LNCAP (cell line): ENCODE data around the gene XRCC4.

Experiments used
- TF ChIP-seq, protein P1 (sequence below): fragments of 450-650 bp; IDR thresholded peaks from 2 replicates; pipeline ENCODE4 v1.5.1; 2017; ENCODE audit warnings: mild to moderate bottlenecking

Gene XRCC4

DNA sequence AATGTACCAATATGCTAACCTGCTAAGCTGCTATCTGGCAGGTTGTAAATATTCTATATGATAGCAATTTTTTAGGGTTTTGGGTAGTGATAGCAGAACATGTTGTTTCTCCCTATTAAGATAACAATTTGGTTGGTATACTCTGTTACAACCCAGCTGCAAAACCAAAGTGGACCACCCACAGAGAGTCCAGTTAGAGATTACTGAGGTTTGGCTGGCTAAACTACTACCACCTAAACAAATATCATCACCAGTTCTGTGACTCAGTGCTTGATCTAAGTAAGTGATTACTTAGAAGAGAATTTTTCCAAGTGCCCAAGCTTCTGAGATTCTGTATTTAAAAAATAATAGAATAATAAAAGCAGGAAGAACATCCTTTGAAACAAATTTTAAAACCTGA, 72.3 kb downstream of the XRCC4 start:
- TF ChIP-seq, protein P1, sequence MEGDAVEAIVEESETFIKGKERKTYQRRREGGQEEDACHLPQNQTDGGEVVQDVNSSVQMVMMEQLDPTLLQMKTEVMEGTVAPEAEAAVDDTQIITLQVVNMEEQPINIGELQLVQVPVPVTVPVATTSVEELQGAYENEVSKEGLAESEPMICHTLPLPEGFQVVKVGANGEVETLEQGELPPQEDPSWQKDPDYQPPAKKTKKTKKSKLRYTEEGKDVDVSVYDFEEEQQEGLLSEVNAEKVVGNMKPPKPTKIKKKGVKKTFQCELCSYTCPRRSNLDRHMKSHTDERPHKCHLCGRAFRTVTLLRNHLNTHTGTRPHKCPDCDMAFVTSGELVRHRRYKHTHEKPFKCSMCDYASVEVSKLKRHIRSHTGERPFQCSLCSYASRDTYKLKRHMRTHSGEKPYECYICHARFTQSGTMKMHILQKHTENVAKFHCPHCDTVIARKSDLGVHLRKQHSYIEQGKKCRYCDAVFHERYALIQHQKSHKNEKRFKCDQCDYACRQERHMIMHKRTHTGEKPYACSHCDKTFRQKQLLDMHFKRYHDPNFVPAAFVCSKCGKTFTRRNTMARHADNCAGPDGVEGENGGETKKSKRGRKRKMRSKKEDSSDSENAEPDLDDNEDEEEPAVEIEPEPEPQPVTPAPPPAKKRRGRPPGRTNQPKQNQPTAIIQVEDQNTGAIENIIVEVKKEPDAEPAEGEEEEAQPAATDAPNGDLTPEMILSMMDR: no peak

DNA sequence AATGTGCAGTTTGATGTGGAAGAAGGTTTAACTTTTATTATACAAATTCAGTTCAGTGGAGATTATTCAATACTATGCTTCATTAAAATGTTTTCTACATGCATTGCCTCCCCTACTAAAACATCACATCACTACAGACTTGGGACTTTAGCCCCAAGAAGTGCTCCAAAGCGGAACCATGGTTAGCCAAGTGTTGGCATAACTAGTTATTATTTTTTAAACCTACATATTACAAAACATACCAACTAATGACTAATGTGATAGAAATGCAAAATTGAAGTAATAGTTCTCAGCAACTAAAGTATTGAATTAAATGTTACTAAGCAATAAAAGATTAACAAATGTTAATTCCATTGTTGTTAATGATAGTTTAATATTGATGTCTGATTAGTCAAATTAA, 74.5 kb downstream of the XRCC4 start:
- TF ChIP-seq, protein P1: no peak

DNA sequence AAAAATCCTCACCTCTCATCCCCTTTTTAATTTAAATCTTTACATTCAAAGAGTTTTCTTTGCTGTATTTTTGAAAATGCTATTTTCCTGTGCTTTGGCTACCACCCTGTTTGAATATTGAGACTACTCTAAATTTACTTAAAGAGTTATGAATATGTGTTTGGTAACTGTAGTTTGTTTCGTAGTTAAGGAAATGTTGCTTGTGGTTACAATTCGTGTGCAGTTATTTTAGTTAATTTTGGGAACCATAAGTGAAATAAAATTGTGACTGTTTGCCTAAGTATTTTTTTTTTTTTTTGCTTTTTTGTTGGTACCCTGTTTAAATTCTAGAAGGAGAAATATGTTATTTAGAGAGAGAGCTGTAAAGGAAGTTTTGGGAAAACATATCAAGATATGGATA, 78.7 kb downstream of the XRCC4 start:
- TF ChIP-seq, protein P1: no peak

DNA sequence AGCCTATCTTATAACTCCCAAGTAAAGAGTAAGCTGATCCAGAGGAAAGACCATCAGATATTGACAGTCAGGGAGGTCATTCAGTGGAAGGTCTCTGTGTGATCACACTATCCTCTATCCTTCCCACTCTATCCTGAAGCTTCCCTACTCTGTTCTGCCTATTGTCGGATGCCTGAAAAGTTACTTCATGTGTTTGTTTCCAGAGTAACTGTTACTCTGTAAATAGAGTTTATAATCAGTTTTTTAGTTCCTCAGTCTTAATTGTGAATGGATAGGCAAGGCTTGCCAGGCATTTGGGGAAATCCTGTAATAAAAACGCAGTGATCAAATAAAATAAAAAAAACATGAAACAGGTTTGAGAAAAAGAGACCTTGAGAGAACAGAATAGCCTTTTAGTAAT, 79.8 kb downstream of the XRCC4 start:
- TF ChIP-seq, protein P1: no peak

DNA sequence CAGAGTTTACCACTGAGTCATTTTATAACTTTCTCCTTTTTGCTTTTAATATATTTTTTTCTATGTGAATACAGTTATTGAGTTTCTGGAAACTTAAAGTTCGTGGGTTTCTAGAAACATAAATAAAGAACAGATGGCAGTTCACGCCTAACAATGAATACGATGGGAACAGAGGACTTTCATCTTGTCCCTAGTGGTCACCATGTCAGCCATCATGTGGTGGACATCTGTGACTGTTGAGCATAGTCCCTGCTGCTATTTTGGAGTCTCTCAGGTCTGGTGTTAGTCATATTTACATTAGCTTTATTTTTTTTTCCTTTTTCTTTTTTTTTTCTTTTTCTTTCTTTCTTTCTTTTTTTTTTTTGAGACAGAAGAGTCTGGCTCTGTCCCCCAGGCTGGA, 85.3 kb downstream of the XRCC4 start:
- TF ChIP-seq, protein P1: no peak

DNA sequence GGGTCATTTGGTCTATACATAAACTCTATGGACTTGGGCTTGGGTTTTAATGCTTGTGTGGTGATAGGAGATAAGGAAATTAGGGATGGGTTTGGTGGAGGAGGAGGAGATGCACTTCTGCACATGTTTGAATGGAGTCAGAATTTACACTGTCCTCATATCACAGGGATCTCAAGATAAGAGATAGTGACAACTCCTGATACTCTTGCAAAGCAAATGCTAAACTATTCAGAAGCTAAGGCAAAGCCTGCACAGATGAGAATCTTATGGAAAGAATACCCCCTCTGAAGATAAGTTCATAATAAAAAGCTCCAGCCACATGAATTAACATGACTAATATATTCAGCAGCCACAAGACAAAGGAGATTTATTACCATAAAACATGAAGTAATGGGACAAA, 90.2 kb downstream of the XRCC4 start:
- TF ChIP-seq, protein P1: no peak

DNA sequence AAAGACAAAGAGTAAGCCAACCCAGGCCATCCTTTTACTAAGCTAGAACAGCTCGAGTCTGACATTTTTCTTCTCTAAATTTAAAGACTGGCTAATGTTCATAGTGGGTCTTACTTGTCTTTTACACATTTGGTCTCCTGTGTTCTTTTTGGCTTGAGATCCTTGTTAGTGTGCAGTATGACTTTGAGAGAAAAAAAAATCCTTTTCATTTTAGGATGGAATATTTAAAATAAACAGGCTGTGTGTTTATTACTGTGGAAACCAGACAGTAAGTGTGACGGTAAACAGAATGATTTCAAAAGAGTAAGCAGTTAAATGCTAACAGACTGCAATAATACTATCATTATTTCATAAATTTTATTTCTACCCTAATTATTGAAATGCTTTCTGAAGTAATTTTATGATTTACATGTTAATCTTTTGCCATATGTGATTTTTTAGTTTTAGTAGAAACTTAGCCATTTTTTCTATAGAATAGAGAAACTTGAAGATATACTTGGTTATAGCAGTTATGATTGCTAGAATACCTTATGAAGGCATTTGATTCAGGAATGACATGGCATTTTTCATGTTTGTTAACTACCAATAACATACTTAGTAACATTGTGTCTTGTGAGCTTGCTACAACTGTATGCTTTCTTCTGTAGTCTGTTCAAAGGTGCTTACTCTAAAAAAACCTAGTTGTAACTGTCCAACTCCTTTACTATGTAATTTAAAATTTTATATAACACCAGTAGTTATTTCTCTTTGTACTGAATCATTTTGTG, 92.4 kb downstream of the XRCC4 start:
- TF ChIP-seq, protein P1: no peak

DNA sequence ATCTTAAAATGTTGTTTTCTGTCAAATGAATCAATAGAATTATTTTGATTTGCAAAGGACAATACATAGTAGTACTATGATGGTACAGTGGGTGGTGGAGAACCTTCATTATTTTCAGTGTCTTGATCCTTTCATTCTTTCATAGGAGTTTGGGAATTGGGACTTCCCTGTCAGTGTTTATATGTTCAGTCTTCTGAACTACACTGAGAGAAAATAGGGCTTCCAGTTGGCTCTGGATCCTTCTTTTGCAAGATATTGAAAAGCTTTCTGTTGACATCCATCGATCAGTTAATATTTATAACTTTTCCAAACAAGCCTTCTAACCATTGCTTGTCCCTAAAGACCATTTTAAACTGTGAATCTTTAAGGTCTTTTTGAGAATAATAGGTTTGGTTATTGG, 94.7 kb downstream of the XRCC4 start:
- TF ChIP-seq, protein P1: no peak
